NCI-H524 (cell line): ENCODE measurements around the gene KCNK2.
A peak's percentile ranks its signal among the peaks of the same experiment; 100 is the strongest.

Experiments
- DNase-seq, 2 experiments: peaks; one replicate each; lab custom pipeline; 2025; lab: John Stamatoyannopoulos, UW

The KCNK2 gene

GRCh38 chr1:215252164-215252563, 169.6 kb downstream of the KCNK2 start:
- no peak for DNase-seq

GRCh38 chr1:215256936-215257679, 174.6 kb downstream of the KCNK2 start:
- no peak for DNase-seq

- no peak for DNase-seq
Measured at GRCh38 chr1:215260711-215261110, 178.2 kb downstream of the KCNK2 start.

GRCh38 chr1:215262106-215262505, 179.6 kb downstream of the KCNK2 start:
- no peak for DNase-seq

GRCh38 chr1:215263636-215264035, 181.1 kb downstream of the KCNK2 start:
- no peak for DNase-seq

GRCh38 chr1:215264649-215265048, 182.1 kb downstream of the KCNK2 start:
- no peak for DNase-seq

- no peak for DNase-seq
Measured at GRCh38 chr1:215267495-215267894, 185.0 kb downstream of the KCNK2 start.

GRCh38 chr1:215269955-215270354, 187.4 kb downstream of the KCNK2 start:
- DNase-seq = no peak

- DNase-seq = no peak
Measured at GRCh38 chr1:215273838-215274516, 191.4 kb downstream of the KCNK2 start.

GRCh38 chr1:215276582-215276981, 194.0 kb downstream of the KCNK2 start:
- DNase-seq = no peak

GRCh38 chr1:215277532-215277931, 195.0 kb downstream of the KCNK2 start:
- DNase-seq = no peak

GRCh38 chr1:215279682-215280081, 197.1 kb downstream of the KCNK2 start:
- DNase-seq = peak in 1 of 2 experiments; percentile 29

GRCh38 chr1:215282557-215282956, 200.0 kb downstream of the KCNK2 start:
- DNase-seq = no peak

- DNase-seq = peak; percentile 31 to 70
Measured at GRCh38 chr1:215285013-215285800, 202.7 kb downstream of the KCNK2 start.
